Skeletal muscle tissue (tissue), 4 donors: ENCODE measurements around the gene CRIP3. TPM values are rescaled to one million over a fixed set of nuclear protein-coding genes. Genes with fewer than 3 reads are reported as not detected.
A peak's percentile ranks its signal among the peaks of the same experiment; 100 is the strongest.

Experiments
- H3K27ac ChIP-seq: one replicate; pipeline ENCODE4 v1.7.0; 2013; ENCODE audit warnings: mild to moderate bottlenecking, low read depth, low read length, inconsistent platforms
- H3K27me3 ChIP-seq, 3 donors: one replicate each; pipeline ENCODE4 v1.7.0; 2013; ENCODE audit warnings: low read length in 3 of 3; ENCODE audit not compliant: control insufficient read depth in 3 of 3, insufficient read depth in 3 of 3
- H3K36me3 ChIP-seq, 3 donors: one replicate each; pipeline ENCODE4 v1.7.0; 2013; ENCODE audit warnings: low read length in 3 of 3; ENCODE audit not compliant: control insufficient read depth in 3 of 3, insufficient read depth in 3 of 3
- H3K4me1 ChIP-seq, 3 donors: one replicate each; pipeline ENCODE4 v1.7.0; 2013; ENCODE audit warnings: low read length in 3 of 3, mild to moderate bottlenecking in 3 of 3; ENCODE audit not compliant: control insufficient read depth in 3 of 3, insufficient read depth in 3 of 3
- H3K4me3 ChIP-seq, 3 donors: one replicate each; pipeline ENCODE4 v1.7.0; 2013; ENCODE audit warnings: low read length in 3 of 3
- H3K9ac ChIP-seq, 3 donors: one replicate each; pipeline ENCODE4 v1.7.0; 2013; ENCODE audit warnings: low read length in 3 of 3, mild to moderate bottlenecking in 3 of 3, moderate library complexity in 2 of 3, low read depth in 1 of 3
- H3K9me3 ChIP-seq, 3 donors: one replicate each; pipeline ENCODE4 v1.7.0; 2013; ENCODE audit warnings: low read length in 3 of 3; ENCODE audit not compliant: control insufficient read depth in 3 of 3
- total RNA-seq: library from RNA; depleted of rRNA; stranded (reverse); fragments of >200 nt; gene quantifications from one replicate; pipeline ENCODE4 v1.2.3, GENCODE V29; 2014
- donor health status: Osteomylitis.

CRIP3 gene
- total RNA-seq, 1 donor from 2014 or later: 2.1 TPM

GRCh38 chr6:43301081-43301870 is 7.3 kb downstream of the CRIP3 start:
- Histone ChIP-seq H3K27me3 (peaks cover 29 to 49% (median 45%) of the 10 kb centered on the region in 3 donors), H3K4me1 (peaks cover 0 to under 1% (median 0%) of the 10 kb centered on the region in 3 donors), H3K4me3 (no peak overlapping the region), H3K9me3 (no peaks in the 10 kb centered on the region), H3K36me3 (no peaks in the 10 kb centered on the region), H3K9ac (no peak overlapping the region), H3K27ac (no peak overlapping the region)

- Histone ChIP-seq H3K4me3 (no peak overlapping the region), H3K36me3 (no peaks in the 10 kb centered on the region), H3K4me1 (no peaks in the 10 kb centered on the region), H3K9ac (no peak overlapping the region), H3K27me3 (peaks cover 30 to 46% (median 42%) of the 10 kb centered on the region in 3 donors), H3K27ac (no peak overlapping the region), H3K9me3 (no peaks in the 10 kb centered on the region)
Measured at GRCh38 chr6:43299338-43300293, 9.0 kb downstream of the CRIP3 start.

- Histone ChIP-seq H3K27ac (no peak overlapping the region), H3K9ac (no peak overlapping the region), H3K4me1 (no peaks in the 10 kb centered on the region), H3K27me3 (peaks cover 27 to 46% (median 36%) of the 10 kb centered on the region in 3 donors), H3K9me3 (no peaks in the 10 kb centered on the region), H3K4me3 (no peak overlapping the region), H3K36me3 (no peaks in the 10 kb centered on the region)
Measured at GRCh38 chr6:43298565-43299337, 9.9 kb downstream of the CRIP3 start.

- peak within 1 kb of the TSS in 1 of 3 donors; percentile 8 for H3K9ac ChIP-seq
Measured at GRCh38 chr6:43297644-43298564, 10.7 kb downstream of the CRIP3 start, which contains the start of gene SLC22A7. TSS of gene SLC22A7 (plus strand) at chr6:43298260. CDS start at chr6:43298359, 99 bp downstream.

GRCh38 chr6:43296780-43297497 is 11.7 kb downstream of the CRIP3 start:
- no peak overlapping the region for H3K9ac ChIP-seq
- no peaks in the 10 kb centered on the region for H3K36me3 ChIP-seq
- no peak overlapping the region for H3K27ac ChIP-seq
- no peak overlapping the region for H3K4me3 ChIP-seq
- peaks cover 20 to 39% (median 27%) of the 10 kb centered on the region in 3 donors for H3K27me3 ChIP-seq
- no peaks in the 10 kb centered on the region for H3K9me3 ChIP-seq
- no peaks in the 10 kb centered on the region for H3K4me1 ChIP-seq

More at GRCh38 chr6:43297644-43298564, 10.7 kb downstream of the CRIP3 start, which contains the start of gene SLC22A7:
- no peak within 1 kb of the TSS for H3K4me3 ChIP-seq
- no peaks in the 10 kb centered on the region for H3K9me3 ChIP-seq
- no peak within 1 kb of the TSS for H3K27ac ChIP-seq
- peaks cover 27 to 46% (median 34%) of the 10 kb centered on the region in 3 donors for H3K27me3 ChIP-seq
- H3K36me3 ChIP-seq: no peaks in the 10 kb centered on the region
- no peaks in the 10 kb centered on the region for H3K4me1 ChIP-seq

- H3K27ac ChIP-seq: no peak overlapping the region
- no peak overlapping the region for H3K4me3 ChIP-seq
- H3K4me1 ChIP-seq: no peaks in the 10 kb centered on the region
- H3K27me3 ChIP-seq: peaks cover 8 to 24% (median 15%) of the 10 kb centered on the region in 3 donors
- no peaks in the 10 kb centered on the region for H3K9me3 ChIP-seq
- H3K36me3 ChIP-seq: no peaks in the 10 kb centered on the region
- no peak overlapping the region for H3K9ac ChIP-seq
Measured at GRCh38 chr6:43295456-43295855, 13.2 kb downstream of the CRIP3 start.

DNA sequence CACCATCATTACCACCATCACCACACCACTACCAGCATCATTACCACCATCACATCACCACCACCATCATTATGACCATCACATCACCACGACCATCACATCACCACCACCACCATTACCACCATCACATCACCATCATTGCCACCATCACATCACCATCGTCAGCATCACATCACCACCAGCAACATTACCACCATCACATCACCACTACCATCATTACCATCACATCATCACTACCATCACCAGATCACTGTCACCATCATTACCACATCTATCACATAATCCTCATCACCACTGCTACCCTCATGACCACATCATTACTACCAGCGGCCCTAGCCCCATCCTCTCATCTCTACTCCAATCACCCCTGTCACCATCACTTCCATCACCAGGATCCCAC is 14.1 kb downstream of the CRIP3 start:
- Histone ChIP-seq H3K9ac (no peak overlapping the region), H3K4me3 (no peak overlapping the region), H3K27me3 (peaks cover 3 to 16% (median 12%) of the 10 kb centered on the region in 3 donors)

DNA sequence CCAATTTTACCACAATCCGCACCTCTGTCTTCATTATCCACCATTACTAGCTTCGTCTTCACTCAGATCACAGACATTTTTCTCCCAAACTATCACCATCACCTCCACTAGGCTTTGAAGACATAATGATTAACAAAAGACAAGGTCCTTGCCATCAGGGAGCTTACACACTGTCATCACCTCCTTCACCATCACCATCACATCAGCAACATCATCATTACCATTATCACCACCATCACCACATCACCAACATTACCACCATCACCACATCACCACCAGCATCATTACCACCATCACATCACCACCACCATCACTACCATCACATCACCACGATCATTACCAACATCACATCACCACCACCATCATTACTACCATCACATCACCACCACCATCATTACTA is 14.9 kb downstream of the CRIP3 start:
- Histone ChIP-seq H3K36me3 (no peaks in the 10 kb centered on the region), H3K9me3 (no peaks in the 10 kb centered on the region), H3K27me3 (peaks cover 3 to 14% (median 5%) of the 10 kb centered on the region in 3 donors), H3K27ac (no peak overlapping the region), H3K4me1 (no peaks in the 10 kb centered on the region), H3K4me3 (no peak overlapping the region), H3K9ac (no peak overlapping the region)

More for the DNA sequence above, 14.1 kb downstream of the CRIP3 start:
- Histone ChIP-seq H3K36me3 (no peaks in the 10 kb centered on the region), H3K9me3 (no peaks in the 10 kb centered on the region), H3K27ac (no peak overlapping the region), H3K4me1 (no peaks in the 10 kb centered on the region)
